GM10248 (cell line): ENCODE measurements around the gene KSR2.

ENCODE experiments used
- CTCF ChIA-PET: fragments of 300-600 bp; sonication (Branson Sonifier 250); formaldehyde crosslinking; extraction: SDS; loops from one replicate; lab custom pipeline; 2021; ENCODE audit warnings: antibody characterized with exemption; lab: Yijun Ruan, JAX
- POLR2A ChIA-PET: fragments of 350-650 bp; sonication (Branson Sonifier 250); formaldehyde crosslinking; extraction: SDS; loops from one replicate; lab custom pipeline; 2020; ENCODE audit warnings: antibody characterized with exemption; lab: Yijun Ruan, JAX
- DNase-seq: peaks from one replicate; pipeline ENCODE4 v3.0.0; 2012; ENCODE audit errors: extremely low spot score
- CTCF ChIP-seq: IDR thresholded peaks from 2 replicates; pipeline ENCODE4 v1.5.1; 2012; ENCODE audit warnings: mild to moderate bottlenecking, low read depth; ENCODE audit errors: extremely low read depth, missing control alignments, control extremely low read depth

KSR2 gene

DNA sequence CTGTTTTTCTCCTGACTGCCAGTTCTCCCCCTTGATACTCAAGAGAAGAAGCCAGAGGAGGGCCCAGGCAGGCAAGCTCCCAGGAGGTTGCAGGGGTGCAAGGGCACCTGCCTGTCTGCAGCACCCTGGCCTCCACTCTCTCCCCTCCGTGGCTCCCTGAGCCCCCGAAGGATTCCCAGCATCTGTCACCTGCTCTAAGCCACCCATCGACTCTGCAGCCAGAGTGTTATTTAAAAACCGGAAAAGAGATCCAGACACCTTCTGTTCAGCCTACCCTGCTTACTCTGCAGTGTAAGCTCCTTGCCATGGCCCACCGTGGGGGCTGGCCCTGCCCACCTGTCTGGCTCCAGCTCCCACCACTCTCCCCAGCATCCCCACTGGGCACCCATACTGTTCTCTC, 121.4 kb downstream of the KSR2 start:
- no peak for DNase-seq
- ChIA-PET POLR2A (no interaction called here), CTCF (interaction anchor here (1.3 to 4.6 kb wide), 4 partner anchors 10 to 610 kb away, joined by 3 to 45 read pairs (median 4); no protein-coding TSS in a partner anchor)
- TF ChIP-seq CTCF, result no peak

GRCh38 chr12:117845271-117845904, 123.4 kb downstream of the KSR2 start:
- ChIA-PET CTCF (interaction anchor here (0.8 to 1.7 kb wide), 3 partner anchors 9 to 609 kb away, joined by 3 to 7 read pairs (median 4); no protein-coding TSS in a partner anchor), POLR2A (no interaction called here)
- TF ChIP-seq CTCF, result no peak
- DNase-seq, result no peak

GRCh38 chr12:117844114-117844830, 124.5 kb downstream of the KSR2 start:
- CTCF ChIA-PET, result interaction anchor here (0.7 to 2.5 kb wide), 4 partner anchors 8 to 14 kb away, joined by 3 to 14 read pairs (median 6); no protein-coding TSS in a partner anchor
- no peak for TF ChIP-seq CTCF
- POLR2A ChIA-PET, result no interaction called here
- no peak for DNase-seq

GRCh38 chr12:117842630-117843029, 126.2 kb downstream of the KSR2 start:
- ChIA-PET CTCF (interaction anchor here (0.9 to 2.5 kb wide), 2 partner anchors 15 to 606 kb away, joined by 3 to 14 read pairs; no protein-coding TSS in a partner anchor), POLR2A (no interaction called here)
- no peak for DNase-seq
- TF ChIP-seq CTCF, result no peak

GRCh38 chr12:117842220-117842619, 126.6 kb downstream of the KSR2 start:
- POLR2A ChIA-PET, result no interaction called here
- TF ChIP-seq CTCF, result no peak
- CTCF ChIA-PET, result interaction anchor here (0.9 to 2.5 kb wide), 2 partner anchors 15 to 606 kb away, joined by 3 to 14 read pairs; no protein-coding TSS in a partner anchor
- no peak for DNase-seq

- no peak for TF ChIP-seq CTCF
- CTCF ChIA-PET, result interaction anchor here (0.7 to 5.7 kb wide), 39 partner anchors 9 to 637 kb away, joined by 3 to 103 read pairs (median 5); no protein-coding TSS in a partner anchor
- POLR2A ChIA-PET, result no interaction called here
- no peak for DNase-seq
Measured at GRCh38 chr12:117837737-117838050, 131.1 kb downstream of the KSR2 start.
